ENCODE results near the gene ZNF506.
"Not testable (repeated sequence)": the region's sequence is repeated elsewhere in the genome, so short reads cannot be mapped to it uniquely, and the experiment has no call there.

The ZNF506 gene

GRCh38 chr19:19777692-19778091 lies 43.9 kb downstream of the ZNF506 start:
- FAIRE-seq: no peak

DNA sequence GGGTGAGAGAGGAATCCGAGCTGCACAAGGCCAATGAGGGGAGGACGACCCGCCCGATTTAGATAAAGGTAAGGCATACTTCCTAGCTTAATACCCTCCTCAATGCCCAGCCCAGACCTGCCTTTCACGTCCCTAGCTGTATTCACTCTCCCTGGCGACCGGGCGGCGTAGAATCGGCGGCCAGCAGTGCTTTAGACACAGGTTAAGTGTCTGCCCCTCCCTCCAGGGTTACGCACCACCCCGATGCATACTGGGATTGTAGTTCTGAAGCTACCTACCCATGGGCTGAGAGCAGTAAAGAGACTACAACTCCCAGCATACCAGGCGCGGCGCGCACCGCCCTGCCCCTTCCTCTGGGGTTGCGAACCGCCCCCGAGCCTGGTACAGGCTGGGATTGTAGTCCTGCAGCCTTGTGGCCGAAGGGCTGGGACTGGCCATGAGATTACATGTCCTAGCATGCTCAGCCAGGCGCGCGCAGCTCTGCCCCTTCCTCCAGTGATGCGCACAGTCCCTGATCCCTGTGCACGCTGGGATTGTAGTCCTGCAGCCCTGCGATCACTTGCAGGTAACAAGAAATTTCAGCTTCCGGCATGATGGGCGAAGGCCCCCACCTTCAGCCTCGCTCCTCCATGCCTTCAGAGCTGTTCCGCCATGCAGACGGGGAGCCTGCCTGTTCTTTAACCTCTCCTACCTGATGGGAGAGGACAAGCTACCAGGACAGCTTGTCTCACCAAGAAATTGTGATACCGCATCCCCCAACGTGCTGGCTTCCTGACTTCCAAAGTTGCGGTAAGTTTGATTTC lies 45.1 kb downstream of the ZNF506 start:
- FAIRE-seq: peak; percentile 92

- no peak for FAIRE-seq
Measured at GRCh38 chr19:19775891-19776205, 45.7 kb downstream of the ZNF506 start.

GRCh38 chr19:19774354-19775033 lies 47.1 kb downstream of the ZNF506 start:
- FAIRE-seq: no peak

DNA sequence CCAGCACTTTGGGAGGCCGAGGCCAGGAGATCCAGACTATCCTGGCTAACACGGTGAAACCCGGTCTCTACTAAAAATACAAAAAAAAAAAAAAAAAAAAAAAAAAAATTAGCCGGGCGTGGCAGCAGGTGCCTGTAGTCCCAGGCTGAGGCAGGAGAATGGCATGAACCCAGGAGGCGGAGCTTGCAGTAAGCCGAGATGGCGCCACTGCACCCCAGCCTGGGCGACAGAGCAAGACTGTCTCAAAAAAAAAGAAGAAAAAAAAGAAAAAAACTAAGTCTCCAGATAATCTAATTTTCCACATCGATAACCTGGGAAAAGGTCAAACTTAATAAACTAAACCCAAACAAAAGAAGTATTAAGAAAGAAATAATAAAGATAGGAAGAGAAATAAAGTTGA lies 49.6 kb downstream of the ZNF506 start:
- FAIRE-seq: not testable (repeated sequence)

- FAIRE-seq: not testable (repeated sequence)
Measured at GRCh38 chr19:19769971-19770370, 51.6 kb downstream of the ZNF506 start.

DNA sequence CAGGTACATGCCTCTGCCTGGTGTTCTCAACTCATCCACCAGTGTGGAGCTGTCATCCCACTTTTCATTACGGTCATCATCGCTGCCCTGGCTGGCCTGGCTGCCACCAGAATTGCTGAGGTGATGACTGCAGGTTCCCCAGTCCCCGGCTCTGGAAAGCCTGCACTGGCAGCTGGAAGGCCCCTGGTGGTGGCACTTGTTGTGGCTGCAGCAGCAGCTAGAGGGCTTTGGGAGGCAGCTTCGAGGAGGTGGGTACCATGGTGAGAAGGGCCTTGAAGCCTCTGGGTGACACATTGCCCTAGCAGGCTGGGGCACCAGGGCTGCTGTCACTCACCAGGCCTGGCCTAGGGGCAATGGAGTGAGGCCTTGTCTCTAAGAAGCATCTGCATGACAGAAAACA lies 63.4 kb downstream of the ZNF506 start:
- FAIRE-seq: no peak

DNA sequence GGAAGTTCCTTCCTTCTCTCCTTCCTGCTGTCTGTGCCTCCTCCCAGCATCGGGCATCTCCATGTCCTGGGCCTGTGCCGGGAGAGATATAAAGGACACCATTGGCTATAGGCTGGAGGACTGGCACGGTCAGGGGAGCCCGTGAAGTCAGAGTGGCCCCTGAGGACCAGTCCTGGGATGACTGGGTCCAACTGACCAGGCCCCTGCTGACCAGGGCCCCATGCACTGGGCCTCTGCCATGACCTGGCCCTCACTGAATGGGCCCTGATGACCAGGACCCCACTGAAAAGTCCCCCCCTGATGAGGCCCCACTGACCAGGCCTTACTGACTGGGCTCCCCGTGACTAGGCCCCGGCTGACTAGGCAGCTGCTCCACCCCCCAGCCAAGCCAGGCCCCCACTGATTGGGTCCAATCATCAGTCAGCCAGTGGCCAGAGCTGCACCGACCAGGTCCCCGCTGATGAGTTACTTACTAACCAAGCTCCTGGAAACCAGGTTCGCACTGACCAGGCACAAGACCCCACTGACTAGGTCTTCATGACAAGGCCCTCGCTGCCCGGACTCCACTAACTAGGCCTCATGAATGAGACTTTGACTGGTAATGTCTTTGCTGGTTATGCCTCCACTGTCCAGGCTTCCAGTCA lies 68.7 kb downstream of the ZNF506 start:
- FAIRE-seq: no peak

GRCh38 chr19:19751846-19752245 lies 69.7 kb downstream of the ZNF506 start:
- FAIRE-seq: no peak

GRCh38 chr19:19750842-19751790 lies 70.4 kb downstream of the ZNF506 start:
- FAIRE-seq: no peak

GRCh38 chr19:19749908-19750841 lies 71.4 kb downstream of the ZNF506 start:
- no peak for FAIRE-seq

DNA sequence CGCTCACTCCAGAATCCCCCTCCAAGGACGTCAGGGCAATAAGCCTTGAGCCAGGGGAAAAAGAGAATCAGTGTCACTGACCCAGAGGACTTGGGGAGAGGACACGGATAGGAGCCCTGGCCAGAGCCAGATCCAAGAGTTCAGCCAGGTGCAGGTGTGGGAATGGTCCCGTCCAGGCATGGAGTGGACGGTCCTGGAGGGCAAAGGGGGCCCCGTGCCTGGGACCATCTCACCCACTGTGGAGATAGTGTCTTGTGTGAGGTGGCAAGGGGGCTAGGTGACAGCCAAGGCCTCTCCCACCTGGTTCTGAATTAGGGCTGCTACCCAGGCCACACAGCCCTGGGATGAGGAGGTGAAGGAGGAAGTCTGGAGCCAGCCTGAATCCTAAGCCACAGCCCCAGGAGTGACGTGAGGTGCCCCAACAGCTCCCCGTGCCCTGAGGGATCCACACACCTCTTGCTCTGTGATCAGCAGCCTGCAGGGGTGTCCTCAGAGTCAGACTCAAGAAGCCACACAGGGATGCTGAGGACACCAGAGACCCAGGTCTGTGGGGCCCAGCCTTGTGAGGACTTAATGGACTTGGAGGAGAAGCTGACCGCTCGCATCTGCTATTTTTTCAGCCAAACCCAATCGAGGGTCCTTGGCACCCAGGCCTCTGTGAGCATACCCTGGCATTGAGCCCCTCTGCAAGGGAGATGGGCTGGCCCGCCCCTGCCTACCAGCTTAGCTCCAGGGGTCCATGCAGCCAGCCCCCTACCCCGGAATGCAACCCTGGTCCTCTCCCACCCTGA lies 72.2 kb downstream of the ZNF506 start:
- FAIRE-seq: no peak

DNA sequence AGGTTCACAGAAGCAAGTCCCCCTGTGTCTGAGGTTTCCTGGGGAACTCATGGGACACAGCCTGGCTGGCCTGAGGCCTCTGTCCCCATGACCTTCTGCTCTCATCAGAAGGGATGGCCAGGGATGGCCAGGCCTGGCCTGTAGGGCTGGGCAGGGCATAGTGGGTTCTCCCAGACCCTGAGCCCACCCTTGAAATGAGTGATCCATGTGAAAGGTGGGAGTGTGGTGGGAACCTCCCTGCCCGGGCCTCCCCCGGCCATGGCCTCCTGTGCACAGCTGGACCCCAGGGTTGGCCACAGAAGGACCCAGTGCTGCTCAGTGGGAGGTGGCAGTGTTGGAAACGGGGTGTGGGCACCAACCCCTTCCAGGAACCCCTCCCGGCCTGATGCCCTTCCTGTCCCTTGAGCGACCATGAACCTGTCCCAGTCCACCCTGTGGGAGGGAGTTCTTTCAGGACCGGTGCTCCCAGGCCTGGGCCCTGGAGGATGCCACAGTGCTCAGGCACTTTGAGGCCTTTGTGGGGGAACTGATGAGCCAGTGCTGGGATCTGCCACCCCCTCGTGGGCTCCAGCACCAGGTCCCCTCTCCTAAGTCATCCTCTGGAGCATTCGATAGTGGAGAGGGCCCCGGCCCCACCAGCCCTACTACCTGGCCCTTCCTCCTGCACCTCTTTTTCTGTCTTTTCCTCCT lies 73.2 kb downstream of the ZNF506 start:
- FAIRE-seq: no peak

GRCh38 chr19:19747357-19748220 lies 74.0 kb downstream of the ZNF506 start:
- no peak for FAIRE-seq

GRCh38 chr19:19746286-19747213 lies 75.0 kb downstream of the ZNF506 start:
- no peak for FAIRE-seq

DNA sequence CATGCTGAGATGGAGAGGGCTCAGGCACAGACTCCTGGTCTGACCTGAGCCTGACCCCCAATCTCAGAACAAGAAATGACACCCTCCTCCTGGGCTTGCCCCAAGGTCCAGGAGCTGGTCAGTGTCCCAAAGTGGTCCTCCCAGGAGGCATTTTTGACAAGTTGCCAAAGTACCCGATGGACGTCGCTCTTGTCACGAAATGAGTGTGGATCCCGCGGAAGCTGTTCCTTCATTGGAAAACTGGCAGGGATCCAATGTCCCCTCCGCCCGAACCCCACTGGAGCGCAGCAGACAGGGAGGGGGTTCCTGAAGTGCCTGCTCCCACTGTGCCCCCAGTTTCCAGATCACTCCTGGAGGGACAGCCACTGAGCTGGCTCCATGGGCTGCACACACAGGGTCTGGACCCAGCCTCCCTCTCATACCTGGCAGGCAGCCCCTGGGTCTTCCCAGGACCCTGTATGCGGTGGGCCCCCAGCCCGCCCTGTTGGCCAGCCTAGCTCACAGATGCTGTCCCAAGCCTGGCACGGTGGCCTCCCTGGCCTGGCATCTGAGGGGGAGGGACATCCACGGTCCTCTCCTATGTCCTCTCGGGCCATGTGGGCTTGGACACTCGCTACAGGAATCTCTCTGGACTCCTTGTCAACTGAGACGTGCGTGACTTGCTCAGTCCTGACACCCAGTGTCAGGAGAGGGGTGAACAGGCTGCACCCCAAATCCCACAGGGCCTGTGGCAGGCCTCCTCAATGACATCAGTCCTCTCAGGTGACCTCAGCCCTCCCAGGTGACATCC lies 75.9 kb downstream of the ZNF506 start:
- FAIRE-seq: no peak

- no peak for FAIRE-seq
Measured at GRCh38 chr19:19744641-19745040, 76.9 kb downstream of the ZNF506 start.
